ENCODE measurements around the gene PCCB. TPM values are rescaled to one million over a fixed set of nuclear protein-coding genes. Genes with fewer than 3 reads are reported as not detected.

PCCB gene
- total and polyA plus RNA-seq, 8 donors = 4.7 to 45.0 (median 21.8) TPM

DNA sequence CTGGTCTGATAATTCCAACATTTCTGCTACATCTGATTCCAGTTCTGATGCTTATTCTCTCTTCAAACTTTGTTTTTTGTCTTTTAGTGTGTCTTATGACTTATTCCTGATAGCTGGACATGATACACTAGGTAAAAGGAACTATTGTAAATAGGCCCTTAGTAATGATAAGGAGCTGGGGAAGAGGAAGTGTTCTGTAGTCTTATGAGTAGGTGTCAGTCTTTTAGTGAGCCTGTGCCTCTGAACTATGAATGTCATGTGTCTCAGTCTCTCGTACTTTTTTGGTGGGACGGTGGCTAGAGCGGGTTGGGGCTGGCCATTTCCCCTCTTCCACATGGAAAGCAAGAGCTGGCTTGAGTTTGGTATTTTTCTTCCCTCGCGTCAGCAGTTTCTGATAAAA, 41.2 kb downstream of the PCCB start:
- Histone ChIP-seq H3K27ac (no peak overlapping the region), H3K27me3 (no peaks in the 10 kb centered on the region), H3K9me3 (no peaks in the 10 kb centered on the region), H3K4me3 (no peak overlapping the region), H3K4me1 (peaks cover 0 to 7% (median 3%) of the 10 kb centered on the region in 4 donors), H3K36me3 (peaks cover 4 to 54% (median 42%) of the 10 kb centered on the region in 4 donors)
- no peak for DNase-seq
- WGBS, 5 donors = 93 to 99% (median 97%) methylated on average over 5 of the region's 5 CpGs
- intact Hi-C loops (cut with DNase I; ENCODE audit: low total_unique reads) = no loop called here
- TF ChIP-seq EP300 (IDR thresholded peaks at IDR 0.05) (no peak), POLR2AphosphoS5 (IDR thresholded peaks at IDR 0.05) (no peak), POLR2A (IDR thresholded peaks at IDR 0.05) (no peak)
- TF ChIP-seq, protein P1, sequence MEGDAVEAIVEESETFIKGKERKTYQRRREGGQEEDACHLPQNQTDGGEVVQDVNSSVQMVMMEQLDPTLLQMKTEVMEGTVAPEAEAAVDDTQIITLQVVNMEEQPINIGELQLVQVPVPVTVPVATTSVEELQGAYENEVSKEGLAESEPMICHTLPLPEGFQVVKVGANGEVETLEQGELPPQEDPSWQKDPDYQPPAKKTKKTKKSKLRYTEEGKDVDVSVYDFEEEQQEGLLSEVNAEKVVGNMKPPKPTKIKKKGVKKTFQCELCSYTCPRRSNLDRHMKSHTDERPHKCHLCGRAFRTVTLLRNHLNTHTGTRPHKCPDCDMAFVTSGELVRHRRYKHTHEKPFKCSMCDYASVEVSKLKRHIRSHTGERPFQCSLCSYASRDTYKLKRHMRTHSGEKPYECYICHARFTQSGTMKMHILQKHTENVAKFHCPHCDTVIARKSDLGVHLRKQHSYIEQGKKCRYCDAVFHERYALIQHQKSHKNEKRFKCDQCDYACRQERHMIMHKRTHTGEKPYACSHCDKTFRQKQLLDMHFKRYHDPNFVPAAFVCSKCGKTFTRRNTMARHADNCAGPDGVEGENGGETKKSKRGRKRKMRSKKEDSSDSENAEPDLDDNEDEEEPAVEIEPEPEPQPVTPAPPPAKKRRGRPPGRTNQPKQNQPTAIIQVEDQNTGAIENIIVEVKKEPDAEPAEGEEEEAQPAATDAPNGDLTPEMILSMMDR (IDR thresholded peaks at IDR 0.05) = no peak

GRCh38 chr3:136292500-136292899, 42.4 kb downstream of the PCCB start:
- no peak for TF ChIP-seq POLR2AphosphoS5 (IDR thresholded peaks at IDR 0.05)
- TF ChIP-seq EP300 (IDR thresholded peaks at IDR 0.05) = no peak
- no peak for TF ChIP-seq POLR2A (IDR thresholded peaks at IDR 0.05)
- TF ChIP-seq, protein P1 (IDR thresholded peaks at IDR 0.05) = no peak
- intact Hi-C loops (cut with DNase I; ENCODE audit: low total_unique reads) = no loop called here
- Histone ChIP-seq H3K9me3 (no peaks in the 10 kb centered on the region), H3K27ac (no peak overlapping the region), H3K27me3 (no peaks in the 10 kb centered on the region), H3K4me1 (peaks cover 0 to 7% (median 3%) of the 10 kb centered on the region in 4 donors), H3K4me3 (no peak overlapping the region), H3K36me3 (peaks cover 4 to 51% (median 38%) of the 10 kb centered on the region in 4 donors)
- DNase-seq = no peak
- WGBS, 5 donors = 80 to 100% (median 93%) methylated on average over 1 of the region's 1 CpG

- WGBS, 5 donors = 88 to 98% (median 94%) methylated on average over 2 of the region's 2 CpGs
- Histone ChIP-seq H3K9me3 (no peaks in the 10 kb centered on the region), H3K4me3 (no peak overlapping the region), H3K36me3 (peaks cover 4 to 58% (median 43%) of the 10 kb centered on the region in 4 donors), H3K4me1 (peaks cover 0 to 7% (median 3%) of the 10 kb centered on the region in 4 donors), H3K27me3 (no peaks in the 10 kb centered on the region), H3K27ac (no peak overlapping the region)
- intact Hi-C loops (cut with DNase I; ENCODE audit: low total_unique reads) = no loop called here
- DNase-seq = no peak
- TF ChIP-seq EP300 (IDR thresholded peaks at IDR 0.05) = no peak
- TF ChIP-seq POLR2AphosphoS5 (IDR thresholded peaks at IDR 0.05) = no peak
- TF ChIP-seq, protein P1 (IDR thresholded peaks at IDR 0.05) = no peak
- no peak for TF ChIP-seq POLR2A (IDR thresholded peaks at IDR 0.05)
These were observed 43.1 kb downstream of the PCCB start for GRCh38 chr3:136293279-136293678.

- TF ChIP-seq POLR2A (IDR thresholded peaks at IDR 0.05) = no peak
- TF ChIP-seq POLR2AphosphoS5 (IDR thresholded peaks at IDR 0.05) = no peak
- no peak for TF ChIP-seq EP300 (IDR thresholded peaks at IDR 0.05)
- TF ChIP-seq, protein P1 (IDR thresholded peaks at IDR 0.05) = no peak
- intact Hi-C loops (cut with DNase I; ENCODE audit: low total_unique reads) = no loop called here
These were observed 44.0 kb downstream of the PCCB start for GRCh38 chr3:136294176-136294575.

More at GRCh38 chr3:136294176-136294575, 44.0 kb downstream of the PCCB start:
- no peak for DNase-seq
- Histone ChIP-seq H3K4me3 (no peak overlapping the region), H3K27ac (no peak overlapping the region), H3K9me3 (no peaks in the 10 kb centered on the region), H3K4me1 (peaks cover 0 to 7% (median 3%) of the 10 kb centered on the region in 4 donors), H3K27me3 (no peaks in the 10 kb centered on the region), H3K36me3 (peaks cover 9 to 60% (median 49%) of the 10 kb centered on the region in 4 donors)
- 88 to 98% (median 94%) methylated on average over 1 of the region's 1 CpG for WGBS, 5 donors

Data from stomach (tissue), 9 donors.